DND-41 (cell line): ENCODE data around the gene PIF1.
"Not testable (repeated sequence)": the region's sequence is repeated elsewhere in the genome, so short reads cannot be mapped to it uniquely, and the experiment has no call there.

Source experiments
- ATAC-seq: fragments of 200-7000 bp; cut with Tn5 transposase; 3 replicates; pipeline ENCODE4 v1.9.1; 2021; ENCODE audit warnings: low read depth; ENCODE audit not compliant: insufficient read depth
- DNase-seq: peaks from one replicate; pipeline ENCODE4 v3.0.0-alpha.2; 2020
- H2AFZ ChIP-seq: 2 replicates; pipeline ENCODE4 v1.6.0; 2012; ENCODE audit warnings: low read depth, low read length
- H3K27ac ChIP-seq: 2 replicates; pipeline ENCODE4 v1.5.1; 2012; ENCODE audit warnings: low read length, inconsistent platforms
- H3K27me3 ChIP-seq: fragments of 200-600 bp; sonication (generic); 2 replicates; pipeline ENCODE4 v1.6.0; 2012; ENCODE audit warnings: low read length, mild to moderate bottlenecking, inconsistent platforms; ENCODE audit not compliant: insufficient read depth, poor library complexity
- H3K36me3 ChIP-seq: 2 replicates; pipeline ENCODE4 v1.5.1; 2012; ENCODE audit warnings: low read length, inconsistent platforms; ENCODE audit not compliant: insufficient read depth
- H3K4me1 ChIP-seq: 2 replicates; pipeline ENCODE4 v1.5.1; 2012; ENCODE audit warnings: mild to moderate bottlenecking, low read length; ENCODE audit not compliant: insufficient read depth
- H3K4me2 ChIP-seq: 2 replicates; pipeline ENCODE4 v1.6.0; 2012; ENCODE audit warnings: mild to moderate bottlenecking, moderate library complexity, low read length, inconsistent platforms; ENCODE audit not compliant: insufficient read depth
- H3K4me3 ChIP-seq, 2 experiments: fragments of 200-600 bp in 1 of 2; shearing (Covaris generic) in 1 of 2; 2 replicates each; pipeline ENCODE4 v1.5.1; 2012 to 2016; ENCODE audit warnings: inconsistent platforms in 2 of 2, low read length in 2 of 2, mild to moderate bottlenecking in 2 of 2, low read depth in 1 of 2, moderate library complexity in 1 of 2
- H3K79me2 ChIP-seq: 2 replicates; pipeline ENCODE4 v1.6.0; 2012; ENCODE audit warnings: low read length, inconsistent platforms; ENCODE audit not compliant: insufficient read depth
- H3K9ac ChIP-seq: 2 replicates; pipeline ENCODE4 v1.6.0; 2012; ENCODE audit warnings: low read depth, mild to moderate bottlenecking, inconsistent platforms, low read length, moderate library complexity
- H3K9me3 ChIP-seq: 2 replicates; pipeline ENCODE4 v1.5.1; 2012; ENCODE audit warnings: low read length, moderate library complexity, mild to moderate bottlenecking, inconsistent platforms; ENCODE audit not compliant: insufficient read depth, severe bottlenecking
- H4K20me1 ChIP-seq: 2 replicates; pipeline ENCODE4 v1.6.0; 2012; ENCODE audit warnings: low read length; ENCODE audit not compliant: insufficient read depth
- CTCF ChIP-seq: IDR thresholded peaks from 2 replicates; pipeline ENCODE4 v1.5.1; 2012; ENCODE audit warnings: borderline replicate concordance, low read length, moderate library complexity, mild to moderate bottlenecking; ENCODE audit not compliant: poor library complexity, severe bottlenecking; ENCODE audit errors: extremely low read depth
- EZH2 ChIP-seq: IDR thresholded peaks from 3 replicates; pipeline ENCODE4 v1.6.1; 2012; ENCODE audit warnings: borderline replicate concordance, low read depth, mild to moderate bottlenecking, moderate library complexity, low read length, inconsistent platforms; ENCODE audit not compliant: severe bottlenecking

PIF1 gene

DNA sequence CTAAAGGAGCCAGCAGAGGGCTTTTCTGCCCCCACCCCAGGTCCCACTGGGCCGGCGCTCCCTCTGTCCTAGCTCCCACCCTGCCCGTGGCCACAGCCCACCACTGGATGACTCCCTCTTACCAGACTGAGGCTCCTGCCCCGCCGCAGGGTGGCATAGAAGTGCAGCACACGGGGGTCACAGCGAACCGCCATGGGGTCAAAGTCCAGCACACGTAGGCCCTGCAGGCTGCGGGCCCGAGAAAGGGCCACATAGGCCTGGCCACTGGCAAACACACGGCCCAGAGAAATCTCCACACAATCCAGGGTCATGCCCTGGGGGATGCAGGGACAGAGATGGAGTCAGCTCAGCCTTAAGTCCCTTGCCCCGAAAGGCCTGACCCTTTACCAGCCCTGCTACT, 9.0 kb downstream of the PIF1 start:
- no peak overlapping the region for H3K4me2 ChIP-seq
- no peaks in the 10 kb centered on the region for H3K4me1 ChIP-seq
- H3K79me2 ChIP-seq, result no peaks in the 10 kb centered on the region
- H3K9ac ChIP-seq, result no peak overlapping the region
- no peak overlapping the region for H2AFZ ChIP-seq
- TF ChIP-seq CTCF (no peak), EZH2 (no peak)
- no peaks in the 10 kb centered on the region for H3K9me3 ChIP-seq
- peaks cover 26% of the 10 kb centered on the region for H3K36me3 ChIP-seq
- H4K20me1 ChIP-seq, result no peaks in the 10 kb centered on the region; the same call in 1 of the 2 replicates
- H3K27ac ChIP-seq, result no peak overlapping the region
- no peak overlapping the region for H3K4me3 ChIP-seq
- DNase-seq (no peak), ATAC-seq (no peak)
- no peaks in the 10 kb centered on the region for H3K27me3 ChIP-seq

DNA sequence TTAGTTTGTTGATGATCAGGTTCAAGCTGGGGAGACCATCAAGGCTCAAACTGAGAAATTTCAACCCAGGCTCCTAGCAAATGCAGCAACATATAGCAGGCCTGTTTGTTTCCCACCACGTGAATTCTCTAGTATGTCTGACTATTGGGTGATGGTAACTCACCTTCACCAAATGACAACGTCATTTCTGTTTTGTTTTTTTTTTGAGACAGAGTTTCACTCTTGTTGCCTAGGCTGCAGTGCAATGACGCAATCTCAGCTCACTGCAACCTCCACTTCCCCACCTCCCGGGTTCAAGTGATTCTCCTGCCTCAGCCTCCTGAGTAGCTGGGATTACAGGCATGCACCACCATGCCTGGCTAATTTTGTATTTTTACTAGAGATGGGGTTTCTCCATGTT, 10.5 kb downstream of the PIF1 start:
- H3K79me2 ChIP-seq, H3K4me2 ChIP-seq, H4K20me1 ChIP-seq, ATAC-seq, H3K27me3 ChIP-seq, H2AFZ ChIP-seq, DNase-seq, H3K9ac ChIP-seq, H3K27ac ChIP-seq, H3K4me1 ChIP-seq, H3K4me3 ChIP-seq, H3K9me3 ChIP-seq: not testable (repeated sequence)
- H3K36me3 ChIP-seq, result peaks cover 15% of the 10 kb centered on the region

- H4K20me1 ChIP-seq, H3K4me1 ChIP-seq, H3K9me3 ChIP-seq, H3K4me2 ChIP-seq, H3K9ac ChIP-seq, H3K36me3 ChIP-seq, H3K4me3 ChIP-seq, H3K79me2 ChIP-seq, H3K27ac ChIP-seq, DNase-seq, H2AFZ ChIP-seq, ATAC-seq, H3K27me3 ChIP-seq: not testable (repeated sequence)
Observed at GRCh38 chr15:64814283-64814682, 11.2 kb downstream of the PIF1 start.

DNA sequence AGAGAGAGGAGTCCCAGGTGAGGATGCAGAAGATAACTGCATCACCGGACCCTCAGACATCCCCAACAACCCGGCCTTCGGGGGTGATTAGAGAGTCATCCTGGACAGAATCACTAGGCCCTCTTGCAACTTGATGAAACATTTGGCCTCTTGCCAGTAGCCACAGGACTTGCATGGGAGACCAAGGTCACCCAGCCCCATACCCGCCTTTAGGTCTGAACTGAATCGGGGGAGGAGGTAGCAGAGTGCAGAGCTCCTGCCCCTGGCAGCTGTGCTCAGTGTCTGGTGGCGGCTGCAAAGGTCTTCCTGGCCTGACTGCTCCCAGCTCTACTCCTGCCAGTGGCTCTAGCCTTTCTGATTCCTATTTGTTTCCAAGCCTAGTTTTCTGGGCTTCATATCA, 12.4 kb downstream of the PIF1 start:
- Histone ChIP-seq H3K36me3 (peaks cover 3% of the 10 kb centered on the region), H4K20me1 (no peaks in the 10 kb centered on the region), H3K27ac (no peak overlapping the region), H3K27me3 (no peaks in the 10 kb centered on the region), H3K4me1 (no peaks in the 10 kb centered on the region), H3K4me2 (no peak overlapping the region), H2AFZ (no peak overlapping the region), H3K79me2 (no peaks in the 10 kb centered on the region), H3K4me3 (no peak overlapping the region), H3K9ac (no peak overlapping the region), H3K9me3 (no peaks in the 10 kb centered on the region)
- DNase-seq (no peak), ATAC-seq (no peak)
- TF ChIP-seq CTCF, result no peak
- TF ChIP-seq EZH2, result no peak
